ENCODE measurements around the gene TOMM34. TPM values are rescaled to one million over a fixed set of nuclear protein-coding genes. Genes with fewer than 3 reads are reported as not detected.

TOMM34 gene
- polyA plus RNA-seq, 1 experiment = 48.6 TPM

GRCh38 chr20:44928595-44928994 lies 31.6 kb downstream of the TOMM34 start:
- TF ChIP-seq CTCF (IDR thresholded peaks at IDR 0.05; ENCODE audit: insufficient read depth, low read depth, low read length) = no peak
- no peak overlapping the region for H3K4me3 ChIP-seq (ENCODE audit: low read depth, low read length)
- H3K36me3 ChIP-seq (ENCODE audit: control insufficient read depth, insufficient read depth, low read length) = peaks cover 13% of the 10 kb centered on the region
- DNase-seq (ENCODE audit: low read depth) = no peak
- CTCF ChIA-PET = no interaction called here
- POLR2A ChIA-PET = no interaction called here
- no peaks in the 10 kb centered on the region for H3K27me3 ChIP-seq (ENCODE audit: control insufficient read depth, insufficient read depth, low read length)

DNA sequence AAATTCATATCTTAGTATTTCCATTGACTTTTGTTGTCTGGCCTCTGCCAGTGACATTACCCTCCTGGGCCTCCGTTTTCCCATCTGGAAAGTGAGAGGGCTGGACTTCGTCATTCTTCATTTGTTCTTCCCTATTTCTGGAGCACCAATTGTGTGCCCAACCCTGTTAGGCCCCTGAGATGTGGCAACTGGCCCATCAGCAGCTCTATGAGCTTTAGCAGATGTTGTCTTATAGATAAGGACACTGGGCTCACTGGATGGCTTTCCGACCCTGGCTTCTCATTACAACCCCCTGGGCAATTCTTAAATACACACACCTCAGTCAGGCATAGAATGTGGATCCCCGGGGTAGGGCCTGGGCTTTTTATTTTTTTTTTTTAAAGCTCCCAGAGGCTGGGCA lies 35.7 kb downstream of the TOMM34 start:
- CTCF ChIA-PET = no interaction called here

GRCh38 chr20:44921447-44921846 lies 38.8 kb downstream of the TOMM34 start:
- no peak for TF ChIP-seq CTCF (IDR thresholded peaks at IDR 0.05; ENCODE audit: insufficient read depth, low read depth, low read length)
- no peaks in the 10 kb centered on the region for H3K27me3 ChIP-seq (ENCODE audit: control insufficient read depth, insufficient read depth, low read length)
- CTCF ChIA-PET = no interaction called here
- DNase-seq (ENCODE audit: low read depth) = no peak
- POLR2A ChIA-PET = no interaction called here
- no peak overlapping the region for H3K4me3 ChIP-seq (ENCODE audit: low read depth, low read length)
- peaks cover 12% of the 10 kb centered on the region for H3K36me3 ChIP-seq (ENCODE audit: control insufficient read depth, insufficient read depth, low read length)

More for the DNA sequence above, 35.7 kb downstream of the TOMM34 start:
- Histone ChIP-seq H3K27me3 (ENCODE audit: control insufficient read depth, insufficient read depth, low read length) (no peaks in the 10 kb centered on the region), H3K4me3 (ENCODE audit: low read depth, low read length) (no peak overlapping the region), H3K36me3 (ENCODE audit: control insufficient read depth, insufficient read depth, low read length) (peaks cover 6% of the 10 kb centered on the region)
- no peak for TF ChIP-seq CTCF (IDR thresholded peaks at IDR 0.05; ENCODE audit: insufficient read depth, low read depth, low read length)
- POLR2A ChIA-PET = no interaction called here
- DNase-seq (ENCODE audit: low read depth) = no peak

GRCh38 chr20:44918761-44919160 lies 41.4 kb downstream of the TOMM34 start:
- H3K36me3 ChIP-seq (ENCODE audit: control insufficient read depth, insufficient read depth, low read length) = peaks cover 9% of the 10 kb centered on the region
- H3K4me3 ChIP-seq (ENCODE audit: low read depth, low read length) = no peak overlapping the region
- no peak for DNase-seq (ENCODE audit: low read depth)
- no peak for TF ChIP-seq CTCF (IDR thresholded peaks at IDR 0.05; ENCODE audit: insufficient read depth, low read depth, low read length)
- ChIA-PET POLR2A (no interaction called here), CTCF (no interaction called here)
- H3K27me3 ChIP-seq (ENCODE audit: control insufficient read depth, insufficient read depth, low read length) = no peaks in the 10 kb centered on the region

DNA sequence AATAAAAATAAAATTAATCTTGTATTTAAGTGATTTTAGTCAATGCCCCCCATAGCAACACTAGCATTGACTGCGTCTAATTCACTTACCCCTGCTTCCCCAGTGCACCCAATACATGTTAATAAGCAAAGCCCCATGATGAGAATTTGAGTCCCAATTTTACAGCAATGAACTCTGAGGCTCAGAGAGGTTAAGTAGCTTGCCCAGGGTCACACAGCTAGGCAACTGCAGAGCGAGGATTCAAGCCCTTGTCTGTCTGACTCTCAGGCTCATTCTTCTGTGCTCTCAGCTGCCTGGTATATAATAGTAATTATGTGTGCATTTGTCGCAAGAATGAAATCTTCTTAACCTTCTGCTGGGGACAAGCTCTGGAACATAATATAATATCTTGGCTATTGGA lies 41.9 kb downstream of the TOMM34 start:
- H3K27me3 ChIP-seq (ENCODE audit: control insufficient read depth, insufficient read depth, low read length) = no peaks in the 10 kb centered on the region
- no peak overlapping the region for H3K4me3 ChIP-seq (ENCODE audit: low read depth, low read length)
- DNase-seq (ENCODE audit: low read depth) = no peak
- ChIA-PET CTCF (no interaction called here), POLR2A (no interaction called here)
- H3K36me3 ChIP-seq (ENCODE audit: control insufficient read depth, insufficient read depth, low read length) = peaks cover 7% of the 10 kb centered on the region
- TF ChIP-seq CTCF (IDR thresholded peaks at IDR 0.05; ENCODE audit: insufficient read depth, low read depth, low read length) = no peak

Measured in BJ (cell line).